SK-N-SH (cell line): ENCODE data around the gene RFX4. TPM values are rescaled to one million over a fixed set of nuclear protein-coding genes. Genes with fewer than 3 reads are reported as not detected.

Source experiments
- CTCF ChIA-PET: fragments of 300-600, 350-600 bp; formaldehyde crosslinking; extraction: SDS; loops from one replicate; lab custom pipeline; 2021; lab: Yijun Ruan, JAX
- POLR2A ChIA-PET: fragments of 350-600 bp; sonication (Branson Sonifier 250); formaldehyde crosslinking; extraction: SDS; loops from one replicate; lab custom pipeline; 2020; ENCODE audit warnings: antibody characterized with exemption, inconsistent platforms; lab: Yijun Ruan, JAX
- DNase-seq: peaks from one replicate; pipeline ENCODE4 v3.0.0; 2012
- H2AFZ ChIP-seq: fragments of 200-600 bp; sonication (generic); 2 replicates; pipeline ENCODE4 v1.8.1; 2016; ENCODE audit warnings: antibody characterized with exemption, mild to moderate bottlenecking, low read depth
- H3F3A ChIP-seq: fragments of 200-600 bp; sonication (generic); replicated peaks from 2 replicates; pipeline ENCODE3; 2016; ENCODE audit warnings: antibody characterized with exemption, mild to moderate bottlenecking; ENCODE audit not compliant: insufficient read depth
- H3K27ac ChIP-seq, 2 experiments: fragments of 200-500 bp in 1 of 2; fragments of 200-600 bp in 1 of 2; sonication (Bioruptor generic) in 1 of 2; sonication (generic), shearing (Covaris generic) in 1 of 2; 2 replicates each; pipeline versions ENCODE4 v1.5.1 to v1.6.1; 2014 to 2016; ENCODE audit warnings: low read depth in 2 of 2, inconsistent platforms in 1 of 2, low read length in 1 of 2, mild to moderate bottlenecking in 1 of 2, mixed read lengths in 1 of 2
- H3K27me3 ChIP-seq: fragments of 200-600 bp; sonication (generic), shearing (Covaris generic); 2 replicates; pipeline ENCODE4 v1.6.1; 2016; ENCODE audit warnings: mixed run types; ENCODE audit not compliant: insufficient read depth
- H3K36me3 ChIP-seq, 2 experiments: fragments of 200-500 bp in 1 of 2; fragments of 200-600 bp in 1 of 2; sonication (Bioruptor generic) in 1 of 2; sonication (generic) in 1 of 2; replicated peaks in 1 of 2; 2 replicates each; pipeline versions ENCODE3 to v1.5.1; 2014 to 2016; ENCODE audit warnings: low read length in 1 of 2, mild to moderate bottlenecking in 1 of 2; ENCODE audit not compliant: insufficient read depth in 2 of 2, control insufficient read depth in 1 of 2
- H3K4me1 ChIP-seq, 2 experiments: fragments of 200-500 bp in 1 of 2; fragments of 200-600 bp in 1 of 2; sonication (Bioruptor generic) in 1 of 2; sonication (generic), shearing (Covaris generic) in 1 of 2; 2 replicates each; pipeline versions ENCODE4 v1.5.1 to v1.6.1; 2014 to 2016; ENCODE audit warnings: low read depth in 1 of 2, low read length in 1 of 2, mixed run types in 1 of 2; ENCODE audit not compliant: insufficient read depth in 2 of 2, control insufficient read depth in 1 of 2
- H3K4me2 ChIP-seq: fragments of 200-600 bp; sonication (generic), shearing (Covaris generic); 2 replicates; pipeline ENCODE4 v1.6.1; 2017; ENCODE audit warnings: mixed run types
- H3K4me3 ChIP-seq, 2 experiments: fragments of 200-500 bp in 1 of 2; fragments of 200-600 bp in 1 of 2; sonication (Bioruptor generic) in 1 of 2; sonication (generic), shearing (Covaris generic) in 1 of 2; 2 replicates each; pipeline versions ENCODE4 v1.5.1 to v1.8.1; 2014 to 2016; ENCODE audit warnings: low read depth in 2 of 2, inconsistent platforms in 1 of 2, low read length in 1 of 2, mild to moderate bottlenecking in 1 of 2, mixed read lengths in 1 of 2, moderate library complexity in 1 of 2
- H3K79me2 ChIP-seq: fragments of 200-600 bp; sonication (generic); 2 replicates; pipeline ENCODE4 v1.8.1; 2017; ENCODE audit warnings: mild to moderate bottlenecking; ENCODE audit not compliant: insufficient read depth
- H3K9ac ChIP-seq: fragments of 200-600 bp; sonication (generic); 2 replicates; pipeline ENCODE4 v1.6.1; 2017; ENCODE audit warnings: mixed run types
- H3K9me2 ChIP-seq: fragments of 200-600 bp; sonication (generic); 2 replicates; pipeline ENCODE4 v1.6.1; 2017; ENCODE audit warnings: mixed run types
- H3K9me3 ChIP-seq: fragments of 200-600 bp; sonication (generic); 2 replicates; pipeline ENCODE4 v1.6.1; 2017; ENCODE audit warnings: mixed run types, mild to moderate bottlenecking, moderate library complexity
- H4K20me1 ChIP-seq: fragments of 200-600 bp; sonication (generic); 2 replicates; pipeline ENCODE4 v1.6.1; 2017; ENCODE audit warnings: mild to moderate bottlenecking, mixed run types; ENCODE audit not compliant: insufficient read depth
- FOSL2 ChIP-seq: IDR thresholded peaks from 2 replicates; pipeline ENCODE4 v1.4.0; 2012; ENCODE audit warnings: low read depth, mild to moderate bottlenecking, moderate library complexity, borderline replicate concordance
- GABPA ChIP-seq: IDR thresholded peaks from 2 replicates; pipeline ENCODE4 v1.4.0; 2012; ENCODE audit warnings: low read depth, mild to moderate bottlenecking
- IRF3 ChIP-seq: fragments of 150-350 bp; IDR thresholded peaks from 2 replicates; pipeline ENCODE4 v1.6.1; 2016; ENCODE audit warnings: mild to moderate bottlenecking, low read depth, low read length
- JUND ChIP-seq: IDR thresholded peaks from 2 replicates; pipeline ENCODE4 v1.4.0; 2012
- MXI1 ChIP-seq: IDR thresholded peaks from 2 replicates; pipeline ENCODE4 v1.6.1; 2012; ENCODE audit warnings: mild to moderate bottlenecking, low read depth, low read length, improper control_type of control experiment
- NRF1 ChIP-seq: IDR thresholded peaks from 2 replicates; pipeline ENCODE4 v1.6.1; 2012; ENCODE audit warnings: low read depth, mild to moderate bottlenecking, low read length
- RCOR1 ChIP-seq: fragments of 150-350 bp; IDR thresholded peaks from 2 replicates; pipeline ENCODE4 v1.6.1; 2017; ENCODE audit warnings: antibody characterized with exemption, low read length
- SIN3A ChIP-seq: IDR thresholded peaks from 2 replicates; pipeline ENCODE4 v1.6.1; 2012; ENCODE audit warnings: low read depth, mild to moderate bottlenecking, low read length, moderate library complexity, borderline replicate concordance
- TAF1 ChIP-seq: IDR thresholded peaks from 2 replicates; pipeline ENCODE4 v1.6.1; 2012; ENCODE audit warnings: low read depth, mild to moderate bottlenecking, low read length, moderate library complexity, borderline replicate concordance
- TEAD4 ChIP-seq: IDR thresholded peaks from 2 replicates; pipeline ENCODE4 v1.4.0; 2012; ENCODE audit warnings: mild to moderate bottlenecking, borderline replicate concordance; ENCODE audit not compliant: insufficient read depth
- WGBS: methylation state at CpG from one replicate; pipeline ENCODE4 v1.1.6; 2017; ENCODE audit warnings: low lambda C conversion rate; 5-methylcytosine and 5-hydroxymethylcytosine counted together
- polyA plus RNA-seq, 3 experiments: library from polyadenylated mRNA; depleted of rRNA; stranded (reverse); fragments of >200 nt; gene quantifications; 2 replicates each; pipeline ENCODE4 v1.2.3, GENCODE V29; 2012

RFX4 gene
- polyA plus RNA-seq, 1 of the 3 experiments (the other 2 are of a cell fraction) = not detected

DNA sequence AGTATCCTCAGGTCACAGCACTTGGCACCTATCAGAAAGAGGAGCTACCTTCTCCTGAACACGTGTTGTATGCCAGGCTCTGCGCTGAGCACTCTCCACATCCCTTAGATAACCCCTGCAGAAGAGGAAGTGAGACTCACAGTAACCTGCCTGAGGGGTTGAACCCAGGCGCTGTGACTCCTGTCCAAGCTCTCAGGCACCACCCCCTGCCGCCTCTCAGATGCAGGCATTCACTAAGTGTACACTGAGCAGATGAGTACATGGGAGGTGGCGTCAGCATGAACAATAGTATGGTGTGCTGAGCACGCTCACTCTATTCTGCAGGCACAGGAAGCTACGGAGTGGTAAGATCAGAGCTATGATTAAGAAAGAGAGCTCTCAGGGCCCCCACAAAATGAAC lies 170.7 kb downstream of the RFX4 start:
- Histone ChIP-seq H3K9ac (no peak overlapping the region), H3K36me3 (no peaks in the 10 kb centered on the region), H3K9me3 (no peaks in the 10 kb centered on the region), H2AFZ (no peak overlapping the region), H3K27me3 (no peaks in the 10 kb centered on the region), H3K4me3 (no peak overlapping the region), H3K27ac (no peak overlapping the region), H3K9me2 (no peaks in the 10 kb centered on the region), H3K4me2 (no peak overlapping the region), H4K20me1 (no peaks in the 10 kb centered on the region), H3F3A (no peaks in the 10 kb centered on the region), H3K79me2 (no peaks in the 10 kb centered on the region), H3K4me1 (no peaks in the 10 kb centered on the region)
- WGBS = 76% methylated on average over 7 of the region's 7 CpGs
- TF ChIP-seq MXI1 (no peak), IRF3 (no peak), NRF1 (no peak), FOSL2 (no peak)
- no peak for DNase-seq
- ChIA-PET POLR2A (no interaction called here), CTCF (no interaction called here)

DNA sequence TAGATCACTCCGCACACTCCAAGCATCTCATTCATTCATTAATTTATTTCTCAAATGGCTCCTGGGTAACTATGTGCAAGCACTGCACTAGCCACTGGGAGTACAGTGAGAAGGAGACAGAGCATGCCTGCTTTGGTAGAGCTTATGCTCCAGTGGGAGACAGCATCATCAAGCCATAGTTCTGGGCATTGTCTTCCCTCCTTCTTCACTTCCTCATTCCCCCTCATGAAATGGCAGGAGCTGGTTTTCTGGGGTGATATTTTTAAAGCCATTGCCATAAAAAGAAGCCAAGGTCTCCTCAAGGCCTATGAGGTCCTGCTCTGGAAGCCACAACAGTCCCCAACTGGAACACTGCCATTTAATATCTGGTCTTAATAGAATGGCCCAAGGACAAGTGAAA lies 171.5 kb downstream of the RFX4 start:
- Histone ChIP-seq H3K27me3 (no peaks in the 10 kb centered on the region), H3K36me3 (no peaks in the 10 kb centered on the region), H3K9ac (no peak overlapping the region), H2AFZ (no peak overlapping the region), H3K9me3 (no peaks in the 10 kb centered on the region), H4K20me1 (no peaks in the 10 kb centered on the region), H3K79me2 (no peaks in the 10 kb centered on the region), H3K4me3 (no peak overlapping the region), H3K4me1 (no peaks in the 10 kb centered on the region), H3K9me2 (no peaks in the 10 kb centered on the region), H3K27ac (no peak overlapping the region), H3F3A (no peaks in the 10 kb centered on the region), H3K4me2 (no peak overlapping the region)
- CTCF ChIA-PET = interaction anchor here (0.5 kb wide), 1 partner anchor 81 kb away, joined by 3 read pairs; no protein-coding TSS in a partner anchor
- POLR2A ChIA-PET = no interaction called here
- TF ChIP-seq SIN3A (no peak), TAF1 (no peak), TEAD4 (no peak), GABPA (no peak), RCOR1 (no peak), JUND (no peak), IRF3 (no peak)
- 77% methylated on average over 1 of the region's 1 CpG for WGBS
- no peak for DNase-seq
